Motor neuron (in vitro differentiated cells): ENCODE data around the gene RPS23. TPM values are rescaled to one million over a fixed set of nuclear protein-coding genes. Genes with fewer than 3 reads are reported as not detected.

ENCODE experiments used
- ATAC-seq, 8 experiments: fragments of 200-7000 bp; cut with Tn5 transposase; replicated peaks in 6 of 8; 2 replicates each; pipeline ENCODE4 v1.8.0; 2021; ENCODE audit warnings: mild to moderate bottlenecking in 8 of 8, moderate library complexity in 8 of 8
- H3K27ac ChIP-seq, 2 donors: fragments of 250-450 bp; sonication (Bioruptor Pico); 2 replicates each; pipeline ENCODE4 v1.9.0; 2021; ENCODE audit warnings: antibody characterized with exemption in 2 of 2, mild to moderate bottlenecking in 2 of 2, moderate library complexity in 1 of 2
- H3K4me1 ChIP-seq, 2 donors: fragments of 250-450 bp; sonication (Bioruptor Pico); replicated peaks in 1 of 2; 2 replicates each; pipeline ENCODE4 v1.6.1; 2021; ENCODE audit warnings: antibody characterized with exemption in 2 of 2, mild to moderate bottlenecking in 2 of 2, moderate library complexity in 1 of 2
- H3K4me3 ChIP-seq, 5 donors: fragments of 250-450 bp; sonication (Bioruptor Pico); 2 replicates each; pipeline ENCODE4 v1.9.0; 2021; ENCODE audit warnings: antibody characterized with exemption in 5 of 5, mild to moderate bottlenecking in 5 of 5, moderate library complexity in 4 of 5
- WGBS, 10 experiments: fragments of 450-650 bp; shearing (Covaris generic); methylation state at CpG; one replicate each; pipeline ENCODE4 v1.0.0; 2022; 5-methylcytosine and 5-hydroxymethylcytosine counted together
- in situ Hi-C, 9 experiments: fragments of 400-800 bp; cut with MboI; loops; one replicate each; pipeline ENCODE4 v1.15.0; 2021; ENCODE audit warnings: low sequenced_read_pairs in 9 of 9, low pct_unique_long_range_greater_than_20kb in 2 of 9; ENCODE audit not compliant: unreplicated experiment in 9 of 9
- total RNA-seq, 8 experiments: library from RNA; unstranded; fragments of 300-600 nt; gene quantifications; 2 replicates each; pipeline versions ENCODE4 v1.2.3 to v1.2.4, GENCODE V29; 2022

Gene RPS23
- total RNA-seq, 8 experiments from 2014 or later: 2,266 to 4,679 (median 3,219) TPM

- Histone ChIP-seq H3K4me3 (no peak overlapping the region), H3K27ac (no peak overlapping the region), H3K4me1 (no peaks in the 10 kb centered on the region)
- 0 to 100% (median 78%) methylated on average over 1 to 3 of the region's 3 CpGs; no CpG with 5 or more reads in 2 of the 10 experiments for WGBS, 10 experiments
- peak in 3 of 8 experiments; percentile 77 to 93 (median 80) for ATAC-seq
- in situ Hi-C loops: no loop called here
Observed at GRCh38 chr5:82307451-82307850, 29.3 kb upstream of the RPS23 start.

- ATAC-seq: no peak
- in situ Hi-C loops: no loop called here
- H3K4me3 ChIP-seq: no peak overlapping the region
- H3K4me1 ChIP-seq: no peaks in the 10 kb centered on the region
- H3K27ac ChIP-seq: no peak overlapping the region
- WGBS, 10 experiments: 14 to 90% (median 69%) methylated on average over 1 to 2 of the region's 2 CpGs; no CpG with 5 or more reads in 2 of the 10 experiments
Observed at GRCh38 chr5:82306151-82306550, 28.0 kb upstream of the RPS23 start.

- no peak overlapping the region for H3K4me3 ChIP-seq
- 85 to 100% (median 92%) methylated on average over 1 to 3 of the region's 3 CpGs; no CpG with 5 or more reads in 5 of the 10 experiments for WGBS, 10 experiments
- no peak overlapping the region for H3K27ac ChIP-seq
- peak in 3 of 8 experiments; percentile 80 to 92 (median 83) for ATAC-seq
- no peaks in the 10 kb centered on the region for H3K4me1 ChIP-seq
- in situ Hi-C loops: no loop called here
Observed at GRCh38 chr5:82301190-82301589, 23.0 kb upstream of the RPS23 start.

GRCh38 chr5:82298668-82299067, 20.5 kb upstream of the RPS23 start:
- peaks cover 7 to 8% of the 10 kb centered on the region in 2 donors for H3K4me1 ChIP-seq
- H3K4me3 ChIP-seq: no peak overlapping the region
- no peak overlapping the region for H3K27ac ChIP-seq
- 40% methylated on average over 1 of the region's 2 CpGs; no CpG with 5 or more reads in 9 of the 10 experiments for WGBS, 10 experiments
- peak in 3 of 8 experiments; percentile 45 to 55 (median 48) for ATAC-seq
- in situ Hi-C loops: no loop called here

GRCh38 chr5:82297711-82298110, 19.6 kb upstream of the RPS23 start:
- Histone ChIP-seq H3K4me3 (no peak overlapping the region), H3K27ac (no peak overlapping the region), H3K4me1 (peaks cover 10 to 13% of the 10 kb centered on the region in 2 donors)
- no peak for ATAC-seq
- in situ Hi-C loops: no loop called here
- 0 to 68% (median 43%) methylated on average over 1 to 3 of the region's 3 CpGs; no CpG with 5 or more reads in 2 of the 10 experiments for WGBS, 10 experiments

GRCh38 chr5:82296929-82297328, 18.8 kb upstream of the RPS23 start:
- 67 to 97% (median 90%) methylated on average over 1 to 4 of the region's 4 CpGs for WGBS, 10 experiments
- in situ Hi-C loops: no loop called here
- peaks cover 10 to 13% of the 10 kb centered on the region in 2 donors for H3K4me1 ChIP-seq
- no peak overlapping the region for H3K4me3 ChIP-seq
- H3K27ac ChIP-seq: no peak overlapping the region
- no peak for ATAC-seq

GRCh38 chr5:82295959-82296531, 17.9 kb upstream of the RPS23 start:
- Histone ChIP-seq H3K4me3 (no peak overlapping the region), H3K4me1 (peaks cover 10 to 13% of the 10 kb centered on the region in 2 donors), H3K27ac (no peak overlapping the region)
- 40 to 87% (median 79%) methylated on average over 1 to 2 of the region's 2 CpGs for WGBS, 10 experiments
- in situ Hi-C loops: no loop called here
- ATAC-seq: no peak

- no peak for ATAC-seq
- no peak overlapping the region for H3K27ac ChIP-seq
- H3K4me3 ChIP-seq: no peak overlapping the region
- peaks cover 11 to 13% of the 10 kb centered on the region in 2 donors for H3K4me1 ChIP-seq
- in situ Hi-C loops: no loop called here
Observed at GRCh38 chr5:82295144-82295543, 17.0 kb upstream of the RPS23 start.

GRCh38 chr5:82291420-82291819, 13.3 kb upstream of the RPS23 start:
- Histone ChIP-seq H3K27ac (no peak overlapping the region), H3K4me1 (peaks cover 16% of the 10 kb centered on the region in 2 donors), H3K4me3 (no peak overlapping the region)
- ATAC-seq: no peak
- 50 to 83% (median 68%) methylated on average over 1 to 2 of the region's 2 CpGs; no CpG with 5 or more reads in 4 of the 10 experiments for WGBS, 10 experiments
- in situ Hi-C loops: no loop called here

GRCh38 chr5:82290908-82291307, 12.8 kb upstream of the RPS23 start:
- WGBS, 10 experiments: 68 to 96% (median 87%) methylated on average over 4 to 5 of the region's 6 CpGs; no CpG with 5 or more reads in 2 of the 10 experiments
- H3K4me1 ChIP-seq: peaks cover 16% of the 10 kb centered on the region in 2 donors
- no peak overlapping the region for H3K27ac ChIP-seq
- H3K4me3 ChIP-seq: no peak overlapping the region
- in situ Hi-C loops: no loop called here
- ATAC-seq: no peak

GRCh38 chr5:82290005-82290404, 11.9 kb upstream of the RPS23 start:
- 17 to 75% (median 44%) methylated on average over 1 to 2 of the region's 2 CpGs; no CpG with 5 or more reads in 3 of the 10 experiments for WGBS, 10 experiments
- ATAC-seq: no peak
- Histone ChIP-seq H3K4me3 (no peak overlapping the region), H3K4me1 (peaks cover 16% of the 10 kb centered on the region in 2 donors), H3K27ac (no peak overlapping the region)
- in situ Hi-C loops: no loop called here

GRCh38 chr5:82287625-82288024, 9.5 kb upstream of the RPS23 start:
- Histone ChIP-seq H3K4me3 (no peak overlapping the region), H3K4me1 (peaks cover 3 to 6% of the 10 kb centered on the region in 2 donors), H3K27ac (no peak overlapping the region)
- ATAC-seq: no peak
- WGBS, 10 experiments: 40 to 100% (median 91%) methylated on average over 1 to 3 of the region's 3 CpGs
- in situ Hi-C loops: no loop called here

GRCh38 chr5:82285206-82285605, 7.1 kb upstream of the RPS23 start:
- peaks cover 3 to 6% of the 10 kb centered on the region in 2 donors for H3K4me1 ChIP-seq
- ATAC-seq: no peak
- in situ Hi-C loops: no loop called here
- no peak overlapping the region for H3K4me3 ChIP-seq
- WGBS, 10 experiments: 86 to 100% (median 92%) methylated on average over 2 to 4 of the region's 6 CpGs; no CpG with 5 or more reads in 7 of the 10 experiments
- no peak overlapping the region for H3K27ac ChIP-seq

GRCh38 chr5:82283893-82284292, 5.7 kb upstream of the RPS23 start:
- ATAC-seq: no peak
- 65 to 100% (median 90%) methylated on average over 1 to 2 of the region's 2 CpGs; no CpG with 5 or more reads in 2 of the 10 experiments for WGBS, 10 experiments
- H3K4me3 ChIP-seq: no peak overlapping the region
- H3K4me1 ChIP-seq: peaks cover 0 to 3% of the 10 kb centered on the region in 2 donors
- no peak overlapping the region for H3K27ac ChIP-seq
- in situ Hi-C loops: no loop called here
